Measurements from ENCODE around the gene CDR2. TPM values are rescaled to one million over a fixed set of nuclear protein-coding genes. Genes with fewer than 3 reads are reported as not detected.
A peak's percentile ranks its signal among the peaks of the same experiment; 100 is the strongest.

The CDR2 gene
- total and polyA plus RNA-seq, 2 donors (not counting 1 experiment from before 2014, with no cell fraction given), result 8.0 to 11.3 TPM

DNA sequence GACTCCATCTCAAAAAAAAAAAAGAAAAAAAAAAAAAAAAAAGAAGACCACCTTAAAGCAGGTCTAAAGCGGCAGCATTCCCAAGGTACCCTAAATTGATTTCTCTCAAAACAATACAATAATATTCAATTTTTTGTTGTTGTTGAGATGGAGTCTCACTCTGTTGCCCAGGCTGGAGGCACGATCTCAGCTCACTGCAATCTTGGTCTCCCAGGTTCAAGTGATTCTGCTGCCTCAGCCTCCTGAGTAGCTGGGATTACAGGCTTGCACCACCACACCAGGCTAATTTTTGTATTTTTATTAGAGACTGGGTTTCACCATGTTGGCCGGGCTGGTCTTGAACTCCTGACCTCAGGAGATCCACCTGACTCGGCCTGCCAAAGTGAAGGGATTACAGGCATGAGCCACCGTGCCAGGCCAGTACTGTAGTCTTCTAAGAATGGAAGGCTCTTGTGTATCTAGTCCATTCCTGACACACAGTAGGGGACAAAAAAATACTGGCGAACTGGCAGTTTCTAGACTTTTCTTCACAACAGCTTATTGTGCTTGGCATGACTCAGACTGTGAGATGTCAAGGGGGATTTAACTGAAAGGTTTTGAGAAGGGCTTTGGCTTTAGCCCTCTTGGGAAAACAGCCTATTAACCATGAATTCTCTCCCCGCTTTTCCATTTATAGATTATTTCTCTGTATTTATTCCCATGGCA is 17.3 kb downstream of the CDR2 start:
- peak overlapping the region; percentile 46 for H3K4me2 ChIP-seq (replicated peaks; ENCODE audit: low read depth, low read length, poor library complexity, severe bottlenecking)
- no peak overlapping the region for H3K9ac ChIP-seq (ENCODE audit: low read length)
- no peaks in the 10 kb centered on the region for H3K79me2 ChIP-seq (ENCODE audit: control insufficient read depth, insufficient read depth, low read length)
- ATAC-seq (ENCODE audit: low read depth), result peak; percentile 22
- no peaks in the 10 kb centered on the region for H3K27me3 Mint-ChIP-seq
- H3K9me3 Mint-ChIP-seq (ENCODE audit: insufficient read depth), result no peaks in the 10 kb centered on the region
- no peak for TF ChIP-seq CTCF (IDR thresholded peaks at IDR 0.05)
- no peak for TF ChIP-seq EZH2 (IDR thresholded peaks at IDR 0.05; ENCODE audit: borderline replicate concordance, insufficient read depth, low read depth, low read length, poor library complexity, severe bottlenecking)
- no peaks in the 10 kb centered on the region for H3K9me3 ChIP-seq (ENCODE audit: control extremely low read depth in 1 of 3, control insufficient read depth in 2 of 3, insufficient read depth in 1 of 3, low read length in 2 of 3)
- peaks cover 0 to 2% of the 10 kb centered on the region in 2 experiments for H3K36me3 ChIP-seq (replicated peaks in 1 of 2; ENCODE audit: control extremely low read depth in 1 of 2, control insufficient read depth in 1 of 2, extremely low read depth in 1 of 2, insufficient read depth in 2 of 2, low read length in 1 of 2)
- no peaks in the 10 kb centered on the region for H4K20me1 ChIP-seq (ENCODE audit: control insufficient read depth, insufficient read depth, low read length, poor library complexity, severe bottlenecking)
- H3K27ac ChIP-seq (ENCODE audit: low read length in 2 of 2), result no peak overlapping the region
- 96% methylated on average over 3 of the region's 7 CpGs for WGBS (ENCODE audit: insufficient coverage)
- intact Hi-C loops (cut with micrococcal nuclease), result no loop called here
- POLR2A ChIA-PET, result interaction anchor here (0.7 kb wide), 1 partner anchor 1409 kb away, joined by 10 read pairs; no protein-coding TSS in a partner anchor
- CTCF ChIA-PET, result interaction anchor here (0.6 kb wide), 1 partner anchor 34 kb away, joined by 3 read pairs; no protein-coding TSS in a partner anchor
- DNase-seq, result no peak
- H3K27me3 ChIP-seq (replicated peaks in 1 of 4; ENCODE audit: control extremely low read depth in 1 of 4, control insufficient read depth in 3 of 4, insufficient read depth in 4 of 4, low read length in 3 of 4), result no peaks in the 10 kb centered on the region
- peak overlapping the region in 1 of 5 experiments; percentile 27 for H3K4me3 ChIP-seq (ENCODE audit: control extremely low read depth in 1 of 5, extremely low read depth in 1 of 5, insufficient read depth in 1 of 5, low read depth in 2 of 5, low read length in 4 of 5)
- H3K4me1 Mint-ChIP-seq, result peaks cover 31% of the 10 kb centered on the region
- peak overlapping the region; percentile 44 for H3K4me3 Mint-ChIP-seq
- H3K4me1 ChIP-seq (ENCODE audit: control insufficient read depth in 2 of 2, insufficient read depth in 2 of 2, low read length in 2 of 2), result peaks cover 14 to 26% of the 10 kb centered on the region in 2 donors
- peak overlapping the region; percentile 78 for H3K27ac Mint-ChIP-seq
- no peak overlapping the region for H2AFZ ChIP-seq (ENCODE audit: insufficient read depth, low read depth, low read length, poor library complexity, severe bottlenecking)

GRCh38 chr16:22355487-22355908 is 18.9 kb downstream of the CDR2 start:
- no peak overlapping the region for H3K4me2 ChIP-seq (replicated peaks; ENCODE audit: low read depth, low read length, poor library complexity, severe bottlenecking)
- no peaks in the 10 kb centered on the region for H3K9me3 ChIP-seq (ENCODE audit: control extremely low read depth in 1 of 3, control insufficient read depth in 2 of 3, insufficient read depth in 1 of 3, low read length in 2 of 3)
- H3K27me3 ChIP-seq (replicated peaks in 1 of 4; ENCODE audit: control extremely low read depth in 1 of 4, control insufficient read depth in 3 of 4, insufficient read depth in 4 of 4, low read length in 3 of 4), result no peaks in the 10 kb centered on the region
- DNase-seq (peak; percentile 16), ATAC-seq (ENCODE audit: low read depth) (no peak)
- no peaks in the 10 kb centered on the region for H3K27me3 Mint-ChIP-seq
- intact Hi-C loops (cut with micrococcal nuclease), result no loop called here
- H3K4me3 ChIP-seq (ENCODE audit: control extremely low read depth in 1 of 5, extremely low read depth in 1 of 5, insufficient read depth in 1 of 5, low read depth in 2 of 5, low read length in 4 of 5), result no peak overlapping the region
- ChIA-PET POLR2A (no interaction called here), CTCF (no interaction called here)
- H3K27ac ChIP-seq (ENCODE audit: low read length in 2 of 2), result no peak overlapping the region
- H3K4me1 Mint-ChIP-seq, result peaks cover 31% of the 10 kb centered on the region
- H4K20me1 ChIP-seq (ENCODE audit: control insufficient read depth, insufficient read depth, low read length, poor library complexity, severe bottlenecking), result no peaks in the 10 kb centered on the region
- no peaks in the 10 kb centered on the region for H3K79me2 ChIP-seq (ENCODE audit: control insufficient read depth, insufficient read depth, low read length)
- H3K27ac Mint-ChIP-seq, result no peak overlapping the region
- no peak for TF ChIP-seq CTCF (IDR thresholded peaks at IDR 0.05)
- TF ChIP-seq EZH2 (IDR thresholded peaks at IDR 0.05; ENCODE audit: borderline replicate concordance, insufficient read depth, low read depth, low read length, poor library complexity, severe bottlenecking), result no peak
- H3K9ac ChIP-seq (ENCODE audit: low read length), result no peak overlapping the region
- no peak overlapping the region for H2AFZ ChIP-seq (ENCODE audit: insufficient read depth, low read depth, low read length, poor library complexity, severe bottlenecking)
- H3K4me1 ChIP-seq (ENCODE audit: control insufficient read depth in 2 of 2, insufficient read depth in 2 of 2, low read length in 2 of 2), result peaks cover 14 to 26% of the 10 kb centered on the region in 2 donors
- no peak overlapping the region for H3K4me3 Mint-ChIP-seq
- no peaks in the 10 kb centered on the region for H3K9me3 Mint-ChIP-seq (ENCODE audit: insufficient read depth)
- no peaks in the 10 kb centered on the region for H3K36me3 ChIP-seq (replicated peaks in 1 of 2; ENCODE audit: control extremely low read depth in 1 of 2, control insufficient read depth in 1 of 2, extremely low read depth in 1 of 2, insufficient read depth in 2 of 2, low read length in 1 of 2)
